B cell (primary cell): ENCODE measurements around the gene PCBP3. TPM values are rescaled to one million over a fixed set of nuclear protein-coding genes. Genes with fewer than 3 reads are reported as not detected.

Source experiments
- ATAC-seq: fragments of 200-7000 bp; cut with Tn5 transposase; one replicate; pipeline ENCODE4 v1.10.0; 2021; ENCODE audit warnings: low read depth, mild to moderate bottlenecking, moderate number of reproducible peaks, moderate library complexity
- CTCF ChIA-PET: fragments of 350-600 bp; sonication (Branson Sonifier 250); formaldehyde crosslinking; loops from one replicate; lab custom pipeline; 2021; ENCODE audit warnings: antibody characterized with exemption, inconsistent platforms; lab: Charles Lee
- POLR2A ChIA-PET: fragments of 350-600 bp; sonication (Branson Sonifier 250); formaldehyde crosslinking; loops from one replicate; lab custom pipeline; 2021; ENCODE audit warnings: antibody characterized with exemption; lab: Charles Lee
- DNase-seq: peaks from one replicate; pipeline ENCODE4 v3.0.0; 2013
- H2AFZ ChIP-seq: 2 replicates; pipeline ENCODE4 v1.6.1; 2012; ENCODE audit warnings: mild to moderate bottlenecking, low read depth, low read length; ENCODE audit not compliant: insufficient read depth, poor library complexity, severe bottlenecking
- H3K27ac ChIP-seq, 2 donors: 1 replicate in 1 of 2; 2 replicates in 1 of 2; pipeline ENCODE4 v1.5.1; 2012 to 2013; ENCODE audit warnings: low read length in 2 of 2, mild to moderate bottlenecking in 2 of 2, moderate library complexity in 1 of 2
- H3K27me3 ChIP-seq, 4 experiments: fragments of 200-600 bp in 1 of 4; sonication (generic) in 1 of 4; replicated peaks in 1 of 4; 1 replicate in 2 of 4; 2 replicates in 2 of 4; pipeline versions ENCODE4 v1.6.1 to v1.7.0; 2013 to 2016; ENCODE audit warnings: low read length in 3 of 4, mild to moderate bottlenecking in 2 of 4, mixed read lengths in 1 of 4, moderate library complexity in 1 of 4; ENCODE audit not compliant: insufficient read depth in 4 of 4, control insufficient read depth in 3 of 4; ENCODE audit errors: control extremely low read depth in 1 of 4
- H3K36me3 ChIP-seq, 2 experiments: replicated peaks in 1 of 2; 1 replicate in 1 of 2; 2 replicates in 1 of 2; pipeline versions ENCODE4 v1.6.1 to v1.7.1; 2013; ENCODE audit warnings: low read length in 1 of 2; ENCODE audit not compliant: insufficient read depth in 2 of 2, control insufficient read depth in 1 of 2; ENCODE audit errors: control extremely low read depth in 1 of 2, extremely low read depth in 1 of 2
- H3K4me1 ChIP-seq, 2 donors: fragments of 200-600 bp in 1 of 2; sonication (generic) in 1 of 2; 1 replicate in 1 of 2; 2 replicates in 1 of 2; pipeline versions ENCODE4 v1.5.1 to v1.6.1; 2013 to 2017; ENCODE audit warnings: low read length in 2 of 2; ENCODE audit not compliant: control insufficient read depth in 2 of 2, insufficient read depth in 2 of 2
- H3K4me2 ChIP-seq: replicated peaks from 2 replicates; pipeline ENCODE3; 2012; ENCODE audit warnings: mild to moderate bottlenecking, low read depth, low read length; ENCODE audit not compliant: poor library complexity, severe bottlenecking
- H3K4me3 ChIP-seq, 5 experiments: fragments of 200-600 bp in 1 of 5; sonication (generic) in 1 of 5; 1 replicate in 3 of 5; 2 replicates in 2 of 5; pipeline versions ENCODE4 v1.5.1 to v1.7.0; 2011 to 2016; ENCODE audit warnings: low read length in 4 of 5, mild to moderate bottlenecking in 4 of 5, low read depth in 2 of 5, control low read depth in 1 of 5, moderate library complexity in 1 of 5; ENCODE audit not compliant: insufficient read depth in 1 of 5; ENCODE audit errors: control extremely low read depth in 1 of 5, extremely low read depth in 1 of 5
- H3K79me2 ChIP-seq: fragments of 200-600 bp; sonication (generic); one replicate; pipeline ENCODE4 v1.6.0; 2016; ENCODE audit warnings: low read length; ENCODE audit not compliant: control insufficient read depth, insufficient read depth
- H3K9ac ChIP-seq: fragments of 200-600 bp; sonication (generic); 2 replicates; pipeline ENCODE4 v1.6.1; 2017; ENCODE audit warnings: mild to moderate bottlenecking, low read length, moderate library complexity
- H3K9me3 ChIP-seq, 3 donors: one replicate each; pipeline versions ENCODE4 v1.6.1 to v1.7.1; 2013; ENCODE audit warnings: low read length in 2 of 3; ENCODE audit not compliant: control insufficient read depth in 2 of 3, insufficient read depth in 1 of 3; ENCODE audit errors: control extremely low read depth in 1 of 3
- H4K20me1 ChIP-seq: 2 replicates; pipeline ENCODE4 v1.6.0; 2012; ENCODE audit warnings: mild to moderate bottlenecking, low read length; ENCODE audit not compliant: insufficient read depth, control insufficient read depth, poor library complexity, severe bottlenecking
- H3K27ac Mint-ChIP-seq: one replicate; pipeline ENCODE4 v1.8.0; 2021; ENCODE audit warnings: mixed read lengths
- H3K27me3 Mint-ChIP-seq: one replicate; pipeline ENCODE4 v1.8.0; 2021; ENCODE audit warnings: mixed read lengths
- H3K4me1 Mint-ChIP-seq: one replicate; pipeline ENCODE4 v1.8.0; 2021; ENCODE audit warnings: mixed read lengths
- H3K4me3 Mint-ChIP-seq: one replicate; pipeline ENCODE4 v1.8.0; 2021; ENCODE audit warnings: mixed read lengths
- H3K9me3 Mint-ChIP-seq: one replicate; pipeline ENCODE4 v1.8.0; 2022; ENCODE audit warnings: mixed read lengths; ENCODE audit not compliant: insufficient read depth
- EZH2 ChIP-seq: IDR thresholded peaks from 2 replicates; pipeline ENCODE4 v1.6.1; 2012; ENCODE audit warnings: borderline replicate concordance, low read depth, mild to moderate bottlenecking, moderate library complexity, low read length; ENCODE audit not compliant: insufficient read depth, poor library complexity, severe bottlenecking
- WGBS: methylation state at CpG from one replicate; pipeline ENCODE4 v1.1.5; 2013; ENCODE audit warnings: missing lambda C conversion rate; ENCODE audit not compliant: insufficient coverage; 5-methylcytosine and 5-hydroxymethylcytosine counted together
- intact Hi-C: fragments of 100-400 bp; cut with micrococcal nuclease; formaldehyde crosslinking; loops from one replicate; pipeline ENCODE4 v1.10.0; 2022
- polyA plus RNA-seq: library from polyadenylated mRNA; depleted of rRNA; stranded (reverse); fragments of >200 nt; gene quantifications from 2 replicates; pipeline ENCODE4 v1.2.3, GENCODE V29; 2012
- total RNA-seq, 2 donors: library from RNA; stranded (reverse); fragments of 120-200 nt in 1 of 2; gene quantifications; 1 replicate in 1 of 2; 2 replicates in 1 of 2; pipeline versions ENCODE4 v1.2.3 to v1.2.4, GENCODE V29; 2013 to 2022
- TF ChIP-seq, protein P1 (sequence below): fragments of 200-600 bp; IDR thresholded peaks from one replicate; pipeline ENCODE4 v1.8.0; 2022; ENCODE audit warnings: antibody characterized with exemption, mild to moderate bottlenecking

The PCBP3 gene
- total and polyA plus RNA-seq, 2 donors (not counting 1 experiment from before 2014, with no cell fraction given), result 0.45 to 2.7 TPM

DNA sequence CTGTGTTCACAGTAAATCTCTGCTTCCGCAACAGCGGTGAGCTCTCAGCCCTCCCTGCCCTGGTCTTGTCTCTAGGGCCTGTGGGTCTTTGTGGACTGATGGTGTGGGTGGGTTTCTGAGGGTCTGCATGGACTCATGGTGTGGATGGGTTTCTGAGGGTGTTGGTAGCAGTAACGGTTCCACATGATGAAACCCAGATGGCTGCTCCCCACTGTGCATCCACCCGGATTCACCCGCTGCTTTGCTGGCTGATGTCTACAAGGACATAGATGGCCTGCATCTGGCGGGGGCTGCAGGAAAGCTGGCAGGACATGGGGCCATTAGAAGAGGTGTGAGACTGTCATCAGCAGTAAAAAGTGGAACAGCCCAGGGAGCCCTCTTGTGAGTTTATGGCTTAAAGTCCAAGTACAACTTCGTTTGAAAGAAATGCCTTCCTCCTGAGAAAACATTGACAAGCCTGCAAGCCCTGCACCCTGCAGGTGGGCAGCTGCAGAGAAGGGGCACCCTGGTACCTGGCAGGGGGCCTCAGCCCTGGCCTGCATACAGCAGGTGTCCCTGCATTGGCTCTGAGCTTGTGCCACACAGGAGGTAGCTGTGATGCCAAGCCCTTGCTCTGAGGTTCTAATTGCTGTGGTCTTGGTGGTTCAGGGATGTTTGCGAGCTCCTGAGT is 181.2 kb downstream of the PCBP3 start:
- ChIA-PET CTCF (no interaction called here), POLR2A (no interaction called here)
- intact Hi-C loops, result no loop called here
- ATAC-seq, result no peak
- Mint-ChIP-seq H3K4me3 (no peak overlapping the region), H3K9me3 (no peaks in the 10 kb centered on the region), H3K27ac (no peak overlapping the region), H3K27me3 (peaks cover 35% of the 10 kb centered on the region), H3K4me1 (peaks cover 15% of the 10 kb centered on the region)
- Histone ChIP-seq H4K20me1 (no peaks in the 10 kb centered on the region), H3K36me3 (no peaks in the 10 kb centered on the region), H3K27ac (no peak overlapping the region), H2AFZ (no peak overlapping the region), H3K27me3 (no peaks in the 10 kb centered on the region), H3K4me3 (no peak overlapping the region), H3K9ac (no peak overlapping the region), H3K79me2 (no peaks in the 10 kb centered on the region), H3K4me1 (peaks cover 15 to 17% of the 10 kb centered on the region in 2 donors), H3K4me2 (no peak overlapping the region), H3K9me3 (peaks cover 0 to 4% (median 0%) of the 10 kb centered on the region in 3 donors)
- TF ChIP-seq, protein P1, sequence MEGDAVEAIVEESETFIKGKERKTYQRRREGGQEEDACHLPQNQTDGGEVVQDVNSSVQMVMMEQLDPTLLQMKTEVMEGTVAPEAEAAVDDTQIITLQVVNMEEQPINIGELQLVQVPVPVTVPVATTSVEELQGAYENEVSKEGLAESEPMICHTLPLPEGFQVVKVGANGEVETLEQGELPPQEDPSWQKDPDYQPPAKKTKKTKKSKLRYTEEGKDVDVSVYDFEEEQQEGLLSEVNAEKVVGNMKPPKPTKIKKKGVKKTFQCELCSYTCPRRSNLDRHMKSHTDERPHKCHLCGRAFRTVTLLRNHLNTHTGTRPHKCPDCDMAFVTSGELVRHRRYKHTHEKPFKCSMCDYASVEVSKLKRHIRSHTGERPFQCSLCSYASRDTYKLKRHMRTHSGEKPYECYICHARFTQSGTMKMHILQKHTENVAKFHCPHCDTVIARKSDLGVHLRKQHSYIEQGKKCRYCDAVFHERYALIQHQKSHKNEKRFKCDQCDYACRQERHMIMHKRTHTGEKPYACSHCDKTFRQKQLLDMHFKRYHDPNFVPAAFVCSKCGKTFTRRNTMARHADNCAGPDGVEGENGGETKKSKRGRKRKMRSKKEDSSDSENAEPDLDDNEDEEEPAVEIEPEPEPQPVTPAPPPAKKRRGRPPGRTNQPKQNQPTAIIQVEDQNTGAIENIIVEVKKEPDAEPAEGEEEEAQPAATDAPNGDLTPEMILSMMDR, result no peak
- no peak for TF ChIP-seq EZH2
- 98% methylated on average over 8 of the region's 8 CpGs for WGBS
- DNase-seq, result no peak

DNA sequence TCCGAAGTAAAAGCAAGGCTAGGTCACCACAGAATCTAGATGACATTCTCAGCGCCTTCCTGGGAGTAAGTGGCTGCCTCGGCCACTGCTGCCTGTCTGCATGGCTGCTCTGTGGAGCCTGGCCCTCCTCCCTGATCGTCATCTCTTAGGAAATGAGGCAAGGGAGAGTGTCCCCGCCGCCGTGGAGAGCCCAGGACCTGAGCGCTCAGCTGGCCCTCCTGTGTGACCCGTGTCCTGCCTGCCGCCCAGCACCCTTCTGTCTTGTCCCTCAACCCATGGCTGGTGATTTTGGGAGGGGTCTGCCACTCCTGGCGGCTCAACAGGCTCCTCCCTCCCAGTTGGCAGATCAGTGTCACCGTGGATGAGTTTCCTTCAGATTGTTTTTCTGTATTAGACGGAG is 181.7 kb downstream of the PCBP3 start:
- ChIA-PET POLR2A (no interaction called here), CTCF (no interaction called here)
- Histone ChIP-seq H3K9me3 (peaks cover 0 to 4% (median 0%) of the 10 kb centered on the region in 3 donors), H3K79me2 (no peaks in the 10 kb centered on the region), H3K4me3 (no peak overlapping the region), H4K20me1 (no peaks in the 10 kb centered on the region), H3K27me3 (no peaks in the 10 kb centered on the region), H3K4me2 (no peak overlapping the region), H3K9ac (no peak overlapping the region), H3K4me1 (peaks cover 15 to 17% of the 10 kb centered on the region in 2 donors), H3K27ac (no peak overlapping the region), H2AFZ (no peak overlapping the region), H3K36me3 (no peaks in the 10 kb centered on the region)
- Mint-ChIP-seq H3K4me3 (no peak overlapping the region), H3K4me1 (peaks cover 15% of the 10 kb centered on the region), H3K27ac (no peak overlapping the region), H3K9me3 (no peaks in the 10 kb centered on the region), H3K27me3 (peaks cover 34% of the 10 kb centered on the region)
- ATAC-seq (no peak), DNase-seq (no peak)
- no peak for TF ChIP-seq EZH2
- TF ChIP-seq, protein P1, result no peak
- 94% methylated on average over 10 of the region's 13 CpGs for WGBS
- intact Hi-C loops, result no loop called here
